Measurements from ENCODE around the gene ZNF436. TPM values are rescaled to one million over a fixed set of nuclear protein-coding genes. Genes with fewer than 3 reads are reported as not detected.

ZNF436 gene
- total and polyA plus RNA-seq, 2 experiments from 2014 or later = 0.23 to 1.0 TPM

GRCh38 chr1:23366146-23366545, 3.5 kb downstream of the ZNF436 start (continued):
- no peak for TF ChIP-seq ZNF462 (CRISPR knock-in tag; IDR thresholded peaks at IDR 0.05)
- no peak for TF ChIP-seq JUNB (IDR thresholded peaks at IDR 0.05; ENCODE audit: unreplicated experiment)
- TF ChIP-seq CREB1 (CRISPR knock-in tag; IDR thresholded peaks at IDR 0.05; ENCODE audit: low read depth) = no peak
- TF ChIP-seq ZNF114 (CRISPR knock-in tag; IDR thresholded peaks at IDR 0.05) = no peak
- TF ChIP-seq STAT1 (IDR thresholded peaks at IDR 0.05; ENCODE audit: unreplicated experiment) = no peak
- no peak for TF ChIP-seq POLR2AphosphoS5 (IDR thresholded peaks at IDR 0.05; ENCODE audit: low read depth)
- TF ChIP-seq ETS1 (IDR thresholded peaks at IDR 0.05) = no peak
- no peak for TF ChIP-seq CTCF (conservative IDR thresholded peaks at IDR 0.05; ENCODE audit: low read depth in 2 of 2)
- no peak for TF ChIP-seq EZH2phosphoT487 (IDR thresholded peaks at IDR 0.05; ENCODE audit: unreplicated experiment)

All from GM23338 (cell line).